Endodermal cell (in vitro differentiated cells): ENCODE results near the gene PJA2. TPM values are rescaled to one million over a fixed set of nuclear protein-coding genes. Genes with fewer than 3 reads are reported as not detected.
A peak's percentile ranks its signal among the peaks of the same experiment; 100 is the strongest.

Experiments
- DNase-seq: peaks from one replicate; pipeline ENCODE4 v3.0.0-alpha.2; 2017
- H3K27ac ChIP-seq: 2 replicates; pipeline ENCODE4 v1.5.1; 2013; ENCODE audit warnings: mild to moderate bottlenecking, low read depth, low read length, moderate library complexity
- H3K27me3 ChIP-seq: 2 replicates; pipeline ENCODE4 v1.6.1; 2013; ENCODE audit warnings: mild to moderate bottlenecking, low read length, moderate library complexity; ENCODE audit not compliant: insufficient read depth, control insufficient read depth, poor library complexity, severe bottlenecking
- H3K36me3 ChIP-seq: 2 replicates; pipeline ENCODE4 v1.7.0; 2013; ENCODE audit warnings: mild to moderate bottlenecking, low read length, moderate library complexity; ENCODE audit not compliant: control insufficient read depth, insufficient read depth
- H3K4me1 ChIP-seq: one replicate; pipeline ENCODE4 v1.7.0; 2013; ENCODE audit warnings: low read length; ENCODE audit not compliant: control insufficient read depth, insufficient read depth
- H3K4me3 ChIP-seq: 2 replicates; pipeline ENCODE4 v1.5.1; 2013; ENCODE audit warnings: mild to moderate bottlenecking, low read length, moderate library complexity
- H3K9ac ChIP-seq: 2 replicates; pipeline ENCODE4 v1.6.1; 2013; ENCODE audit warnings: mild to moderate bottlenecking, low read length, moderate library complexity; ENCODE audit not compliant: poor library complexity, severe bottlenecking; ENCODE audit errors: extremely low read depth
- H3K9me3 ChIP-seq: 2 replicates; pipeline ENCODE4 v1.6.1; 2013; ENCODE audit warnings: mild to moderate bottlenecking, low read length, moderate library complexity; ENCODE audit not compliant: control insufficient read depth
- H3K27ac Mint-ChIP-seq: 2 replicates; pipeline ENCODE4 v1.8.0; 2020; ENCODE audit warnings: mixed read lengths
- H3K27me3 Mint-ChIP-seq: 2 replicates; pipeline ENCODE4 v1.8.0; 2021; ENCODE audit warnings: mild to moderate bottlenecking, mixed read lengths; ENCODE audit not compliant: insufficient read depth
- H3K36me3 Mint-ChIP-seq: 2 replicates; pipeline ENCODE4 v1.8.0; 2020; ENCODE audit warnings: low read depth, mixed read lengths
- H3K4me1 Mint-ChIP-seq: 2 replicates; pipeline ENCODE4 v1.8.0; 2020; ENCODE audit warnings: mixed read lengths
- H3K4me3 Mint-ChIP-seq: 2 replicates; pipeline ENCODE4 v1.8.0; 2020; ENCODE audit warnings: mild to moderate bottlenecking, moderate library complexity, mixed read lengths
- H3K9me3 Mint-ChIP-seq: 2 replicates; pipeline ENCODE4 v1.8.0; 2020; ENCODE audit warnings: mild to moderate bottlenecking, mixed read lengths
- WGBS, 2 experiments: methylation state at CpG; one replicate each; pipeline versions ENCODE4 v1.1.5 to v1.1.7; 2013; ENCODE audit warnings: missing lambda C conversion rate in 2 of 2, mixed read lengths in 1 of 2; ENCODE audit not compliant: insufficient coverage in 1 of 2, insufficient read length in 1 of 2; 5-methylcytosine and 5-hydroxymethylcytosine counted together
- total RNA-seq, 2 donors: library from RNA; stranded (reverse); fragmentation: NEBNext Ultra II Directional in 1 of 2; extraction: Animal tissue kit (Norgen Biotek cat#: 25700) in 1 of 2; gene quantifications; 2 replicates in 1 of 2; 3 replicates in 1 of 2; pipeline ENCODE4 v1.2.1, GENCODE V29; 2021
- TF ChIP-seq, protein P1 (sequence below): fragments of 200-600 bp; sonication (generic); conservative IDR thresholded peaks from 2 replicates; pipeline ENCODE4 v1.5.0; 2021; ENCODE audit warnings: antibody characterized with exemption, mild to moderate bottlenecking

The PJA2 gene
- total RNA-seq, 2 donors from 2014 or later = 61.9 to 64.7 TPM

- DNase-seq = peak; percentile 51
- H3K27me3 ChIP-seq = no peaks in the 10 kb centered on the region
- no peak overlapping the region for H3K4me3 ChIP-seq
- H3K4me1 ChIP-seq = peaks cover 12% of the 10 kb centered on the region
- peaks cover 31% of the 10 kb centered on the region for H3K9me3 ChIP-seq
- Mint-ChIP-seq H3K9me3 (peaks cover 23% of the 10 kb centered on the region), H3K36me3 (peaks cover 5% of the 10 kb centered on the region), H3K4me3 (no peak overlapping the region), H3K27ac (no peak overlapping the region), H3K27me3 (no peaks in the 10 kb centered on the region), H3K4me1 (peaks cover 19% of the 10 kb centered on the region)
- no peaks in the 10 kb centered on the region for H3K36me3 ChIP-seq
- TF ChIP-seq, protein P1, sequence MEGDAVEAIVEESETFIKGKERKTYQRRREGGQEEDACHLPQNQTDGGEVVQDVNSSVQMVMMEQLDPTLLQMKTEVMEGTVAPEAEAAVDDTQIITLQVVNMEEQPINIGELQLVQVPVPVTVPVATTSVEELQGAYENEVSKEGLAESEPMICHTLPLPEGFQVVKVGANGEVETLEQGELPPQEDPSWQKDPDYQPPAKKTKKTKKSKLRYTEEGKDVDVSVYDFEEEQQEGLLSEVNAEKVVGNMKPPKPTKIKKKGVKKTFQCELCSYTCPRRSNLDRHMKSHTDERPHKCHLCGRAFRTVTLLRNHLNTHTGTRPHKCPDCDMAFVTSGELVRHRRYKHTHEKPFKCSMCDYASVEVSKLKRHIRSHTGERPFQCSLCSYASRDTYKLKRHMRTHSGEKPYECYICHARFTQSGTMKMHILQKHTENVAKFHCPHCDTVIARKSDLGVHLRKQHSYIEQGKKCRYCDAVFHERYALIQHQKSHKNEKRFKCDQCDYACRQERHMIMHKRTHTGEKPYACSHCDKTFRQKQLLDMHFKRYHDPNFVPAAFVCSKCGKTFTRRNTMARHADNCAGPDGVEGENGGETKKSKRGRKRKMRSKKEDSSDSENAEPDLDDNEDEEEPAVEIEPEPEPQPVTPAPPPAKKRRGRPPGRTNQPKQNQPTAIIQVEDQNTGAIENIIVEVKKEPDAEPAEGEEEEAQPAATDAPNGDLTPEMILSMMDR = no peak
- H3K27ac ChIP-seq = peak overlapping the region; percentile 83
- H3K9ac ChIP-seq = no peak overlapping the region
Observed at GRCh38 chr5:109413458-109413857, 3.7 kb upstream of the PJA2 start.

GRCh38 chr5:109412981-109413402 lies 3.2 kb upstream of the PJA2 start:
- no peaks in the 10 kb centered on the region for H3K36me3 ChIP-seq
- peaks cover 21% of the 10 kb centered on the region for H3K4me1 Mint-ChIP-seq
- peaks cover 31% of the 10 kb centered on the region for H3K9me3 ChIP-seq
- H3K36me3 Mint-ChIP-seq = peaks cover 5% of the 10 kb centered on the region
- H3K4me1 ChIP-seq = peaks cover 12% of the 10 kb centered on the region
- no peaks in the 10 kb centered on the region for H3K27me3 ChIP-seq
- no peak overlapping the region for H3K9ac ChIP-seq
- H3K9me3 Mint-ChIP-seq = peaks cover 23% of the 10 kb centered on the region
- no peak overlapping the region for H3K27ac Mint-ChIP-seq
- peak overlapping the region; percentile 83 for H3K27ac ChIP-seq
- no peak for DNase-seq
- WGBS, 2 experiments = 20 to 50% methylated on average over 1 of the region's 1 CpG
- TF ChIP-seq, protein P1 = no peak
- no peaks in the 10 kb centered on the region for H3K27me3 Mint-ChIP-seq
- H3K4me3 Mint-ChIP-seq = no peak overlapping the region
- no peak overlapping the region for H3K4me3 ChIP-seq

GRCh38 chr5:109411627-109412026 lies 1.9 kb upstream of the PJA2 start:
- WGBS, 2 experiments = 81 to 100% methylated on average over 2 to 3 of the region's 3 CpGs
- H3K27ac Mint-ChIP-seq = no peak overlapping the region
- H3K27me3 ChIP-seq = no peaks in the 10 kb centered on the region
- DNase-seq = no peak
- TF ChIP-seq, protein P1 = no peak
- H3K27me3 Mint-ChIP-seq = no peaks in the 10 kb centered on the region
- H3K9me3 ChIP-seq = peaks cover 27% of the 10 kb centered on the region
- peaks cover 32% of the 10 kb centered on the region for H3K4me1 Mint-ChIP-seq
- no peak overlapping the region for H3K9ac ChIP-seq
- H3K4me1 ChIP-seq = peaks cover 12% of the 10 kb centered on the region
- peak overlapping the region; percentile 90 for H3K4me3 ChIP-seq
- H3K4me3 Mint-ChIP-seq = no peak overlapping the region
- H3K36me3 Mint-ChIP-seq = peaks cover 5% of the 10 kb centered on the region
- peaks cover 23% of the 10 kb centered on the region for H3K9me3 Mint-ChIP-seq
- no peaks in the 10 kb centered on the region for H3K36me3 ChIP-seq
- no peak overlapping the region for H3K27ac ChIP-seq
